ENCODE results near the gene DOCK11. TPM values are rescaled to one million over a fixed set of nuclear protein-coding genes. Genes with fewer than 3 reads are reported as not detected.

DOCK11 gene
- total and polyA plus RNA-seq, 2 donors (not counting 1 experiment from before 2014, with no cell fraction given), result 40.1 to 85.3 TPM

DNA sequence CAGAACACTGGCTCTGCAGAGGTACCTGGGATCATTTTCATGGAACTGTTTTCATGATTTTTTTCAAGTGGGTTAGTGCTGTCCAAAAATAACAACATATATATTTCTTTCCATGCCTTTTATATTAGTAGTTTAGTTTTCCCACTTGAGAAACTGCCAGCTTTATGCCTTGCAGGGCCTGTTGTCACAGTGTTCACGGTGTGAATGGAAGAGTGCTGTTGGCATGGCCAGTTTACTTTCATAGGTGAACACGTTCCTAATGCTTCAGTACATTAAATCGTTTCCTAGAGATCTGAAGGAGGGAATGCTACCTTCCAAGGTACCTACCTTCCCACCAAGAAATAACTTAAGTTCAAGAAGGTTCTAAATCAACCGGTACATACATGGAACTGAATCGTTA, 12.6 kb downstream of the DOCK11 start:
- peaks cover 2% of the 10 kb centered on the region for H3K4me1 ChIP-seq (ENCODE audit: control insufficient read depth, extremely low read depth, insufficient read depth, low read length)
- no peak overlapping the region for H2AFZ ChIP-seq (ENCODE audit: low read length)
- no peaks in the 10 kb centered on the region for H3K36me3 ChIP-seq (ENCODE audit: control insufficient read depth, insufficient read depth, low read length)
- H3K9ac ChIP-seq (ENCODE audit: insufficient read depth, low read length), result no peak overlapping the region
- no peaks in the 10 kb centered on the region for H4K20me1 ChIP-seq (ENCODE audit: control insufficient read depth, extremely low read depth, insufficient read depth, low read length)
- H3K4me2 ChIP-seq (ENCODE audit: extremely low read depth, insufficient read depth, low read length), result no peak overlapping the region
- H3K79me2 ChIP-seq (ENCODE audit: control insufficient read depth, insufficient read depth, low read length), result peaks cover 23% of the 10 kb centered on the region
- no peak overlapping the region for H3K27ac ChIP-seq (ENCODE audit: insufficient read depth, low read length)
- TF ChIP-seq, protein P1, sequence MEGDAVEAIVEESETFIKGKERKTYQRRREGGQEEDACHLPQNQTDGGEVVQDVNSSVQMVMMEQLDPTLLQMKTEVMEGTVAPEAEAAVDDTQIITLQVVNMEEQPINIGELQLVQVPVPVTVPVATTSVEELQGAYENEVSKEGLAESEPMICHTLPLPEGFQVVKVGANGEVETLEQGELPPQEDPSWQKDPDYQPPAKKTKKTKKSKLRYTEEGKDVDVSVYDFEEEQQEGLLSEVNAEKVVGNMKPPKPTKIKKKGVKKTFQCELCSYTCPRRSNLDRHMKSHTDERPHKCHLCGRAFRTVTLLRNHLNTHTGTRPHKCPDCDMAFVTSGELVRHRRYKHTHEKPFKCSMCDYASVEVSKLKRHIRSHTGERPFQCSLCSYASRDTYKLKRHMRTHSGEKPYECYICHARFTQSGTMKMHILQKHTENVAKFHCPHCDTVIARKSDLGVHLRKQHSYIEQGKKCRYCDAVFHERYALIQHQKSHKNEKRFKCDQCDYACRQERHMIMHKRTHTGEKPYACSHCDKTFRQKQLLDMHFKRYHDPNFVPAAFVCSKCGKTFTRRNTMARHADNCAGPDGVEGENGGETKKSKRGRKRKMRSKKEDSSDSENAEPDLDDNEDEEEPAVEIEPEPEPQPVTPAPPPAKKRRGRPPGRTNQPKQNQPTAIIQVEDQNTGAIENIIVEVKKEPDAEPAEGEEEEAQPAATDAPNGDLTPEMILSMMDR (conservative IDR thresholded peaks at IDR 0.05 in 1 of 2, IDR thresholded peaks at IDR 0.05 in 1 of 2; ENCODE audit: low read depth in 1 of 2, low read length in 2 of 2), result no peak
- TF ChIP-seq EZH2 (IDR thresholded peaks at IDR 0.05; ENCODE audit: low read length, missing control alignments), result no peak
- H3K9me3 ChIP-seq (ENCODE audit: control insufficient read depth, insufficient read depth, low read depth, low read length), result no peaks in the 10 kb centered on the region
- H3K4me3 ChIP-seq (replicated peaks in 1 of 4; ENCODE audit: control extremely low read depth in 1 of 4, insufficient read depth in 1 of 4, low read depth in 3 of 4, low read length in 4 of 4), result no peak overlapping the region
- no peaks in the 10 kb centered on the region for H3K27me3 ChIP-seq (ENCODE audit: control insufficient read depth, insufficient read depth, low read length)
- DNase-seq (ENCODE audit: low read depth in 2 of 2), result no peak

DNA sequence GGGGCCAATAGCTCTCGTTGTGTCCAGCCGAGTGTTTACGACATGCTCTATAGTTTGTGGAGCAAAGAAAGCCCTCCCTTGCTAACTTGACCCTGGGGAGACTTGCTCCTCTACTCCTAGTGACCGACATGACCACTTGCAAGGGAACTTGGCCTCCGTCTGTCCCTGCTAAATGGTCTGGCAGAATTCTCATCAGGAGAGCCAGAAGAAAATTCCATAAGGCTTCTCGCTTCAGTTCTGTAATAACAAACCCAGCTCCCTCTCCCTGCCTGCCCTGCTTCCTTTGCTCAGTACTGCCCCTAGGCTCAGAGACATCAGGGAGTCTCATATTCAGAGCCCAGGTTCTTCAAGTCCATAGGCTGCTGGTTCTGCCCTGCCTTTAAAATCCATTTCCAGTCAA, 13.0 kb downstream of the DOCK11 start:
- Histone ChIP-seq H3K4me2 (ENCODE audit: extremely low read depth, insufficient read depth, low read length) (no peak overlapping the region), H4K20me1 (ENCODE audit: control insufficient read depth, extremely low read depth, insufficient read depth, low read length) (no peaks in the 10 kb centered on the region), H3K36me3 (ENCODE audit: control insufficient read depth, insufficient read depth, low read length) (no peaks in the 10 kb centered on the region), H2AFZ (ENCODE audit: low read length) (no peak overlapping the region), H3K9ac (ENCODE audit: insufficient read depth, low read length) (no peak overlapping the region), H3K4me3 (replicated peaks in 1 of 4; ENCODE audit: control extremely low read depth in 1 of 4, insufficient read depth in 1 of 4, low read depth in 3 of 4, low read length in 4 of 4) (no peak overlapping the region), H3K27ac (ENCODE audit: insufficient read depth, low read length) (no peak overlapping the region), H3K9me3 (ENCODE audit: control insufficient read depth, insufficient read depth, low read depth, low read length) (no peaks in the 10 kb centered on the region), H3K27me3 (ENCODE audit: control insufficient read depth, insufficient read depth, low read length) (no peaks in the 10 kb centered on the region), H3K4me1 (ENCODE audit: control insufficient read depth, extremely low read depth, insufficient read depth, low read length) (peaks cover 2% of the 10 kb centered on the region), H3K79me2 (ENCODE audit: control insufficient read depth, insufficient read depth, low read length) (peaks cover 22% of the 10 kb centered on the region)
- TF ChIP-seq, protein P1 (conservative IDR thresholded peaks at IDR 0.05 in 1 of 2, IDR thresholded peaks at IDR 0.05 in 1 of 2; ENCODE audit: low read depth in 1 of 2, low read length in 2 of 2), result peak; percentile 4 to 21
- TF ChIP-seq EZH2 (IDR thresholded peaks at IDR 0.05; ENCODE audit: low read length, missing control alignments), result no peak
- no peak for DNase-seq (ENCODE audit: low read depth in 2 of 2)

DNA sequence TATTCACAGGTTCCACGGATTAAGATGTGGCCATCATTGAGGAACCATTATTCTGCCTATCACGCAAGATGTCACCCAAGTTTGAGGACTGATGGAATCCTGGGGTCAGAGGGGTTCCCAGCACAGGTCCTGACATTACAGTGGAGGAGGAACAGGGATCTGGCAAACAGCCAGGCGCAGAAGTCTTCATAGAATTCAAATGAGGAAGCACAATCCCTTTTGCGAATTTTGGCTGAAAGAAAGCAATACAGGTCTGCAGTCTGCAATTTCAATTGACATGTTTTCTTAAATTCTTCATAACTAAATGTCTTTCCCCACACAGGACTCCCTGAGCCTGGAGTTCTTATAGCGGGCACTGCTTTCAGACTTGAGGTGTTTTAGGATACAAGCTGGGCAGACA, 14.5 kb downstream of the DOCK11 start:
- Histone ChIP-seq H3K27ac (ENCODE audit: insufficient read depth, low read length) (no peak overlapping the region), H3K9ac (ENCODE audit: insufficient read depth, low read length) (no peak overlapping the region), H3K4me1 (ENCODE audit: control insufficient read depth, extremely low read depth, insufficient read depth, low read length) (peaks cover 2% of the 10 kb centered on the region), H3K36me3 (ENCODE audit: control insufficient read depth, insufficient read depth, low read length) (no peaks in the 10 kb centered on the region), H3K27me3 (ENCODE audit: control insufficient read depth, insufficient read depth, low read length) (no peaks in the 10 kb centered on the region), H3K4me2 (ENCODE audit: extremely low read depth, insufficient read depth, low read length) (no peak overlapping the region), H3K9me3 (ENCODE audit: control insufficient read depth, insufficient read depth, low read depth, low read length) (no peaks in the 10 kb centered on the region), H3K4me3 (replicated peaks in 1 of 4; ENCODE audit: control extremely low read depth in 1 of 4, insufficient read depth in 1 of 4, low read depth in 3 of 4, low read length in 4 of 4) (no peak overlapping the region), H2AFZ (ENCODE audit: low read length) (no peak overlapping the region), H3K79me2 (ENCODE audit: control insufficient read depth, insufficient read depth, low read length) (peaks cover 23% of the 10 kb centered on the region), H4K20me1 (ENCODE audit: control insufficient read depth, extremely low read depth, insufficient read depth, low read length) (no peaks in the 10 kb centered on the region)
- no peak for DNase-seq (ENCODE audit: low read depth in 2 of 2)
- no peak for TF ChIP-seq EZH2 (IDR thresholded peaks at IDR 0.05; ENCODE audit: low read length, missing control alignments)
- TF ChIP-seq, protein P1 (conservative IDR thresholded peaks at IDR 0.05 in 1 of 2, IDR thresholded peaks at IDR 0.05 in 1 of 2; ENCODE audit: low read depth in 1 of 2, low read length in 2 of 2), result no peak

Data from fibroblast of lung (primary cell).